ENCODE data around the gene XPC. TPM values are rescaled to one million over a fixed set of nuclear protein-coding genes. Genes with fewer than 3 reads are reported as not detected.

The XPC gene
- total RNA-seq, 2 experiments from 2014 or later: 22.7 to 38.6 TPM

- H3K9me3 ChIP-seq (ENCODE audit: low read length): no peaks in the 10 kb centered on the region
- no peak overlapping the region for H3K4me3 ChIP-seq (ENCODE audit: low read depth, low read length, poor library complexity, severe bottlenecking)
- POLR2A ChIA-PET: interaction anchor here (0.6 kb wide), 1 partner anchor 258 kb away, joined by 5 read pairs; no protein-coding TSS in a partner anchor
- no peak overlapping the region for H3K27ac ChIP-seq (ENCODE audit: low read depth, low read length, poor library complexity, severe bottlenecking)
- intact Hi-C loops (cut with micrococcal nuclease; ENCODE audit: unreplicated experiment): no loop called here
- TF ChIP-seq EZH2phosphoT487 (IDR thresholded peaks at IDR 0.05; ENCODE audit: borderline replicate concordance, low read depth, low read length): no peak
- TF ChIP-seq, protein P1, sequence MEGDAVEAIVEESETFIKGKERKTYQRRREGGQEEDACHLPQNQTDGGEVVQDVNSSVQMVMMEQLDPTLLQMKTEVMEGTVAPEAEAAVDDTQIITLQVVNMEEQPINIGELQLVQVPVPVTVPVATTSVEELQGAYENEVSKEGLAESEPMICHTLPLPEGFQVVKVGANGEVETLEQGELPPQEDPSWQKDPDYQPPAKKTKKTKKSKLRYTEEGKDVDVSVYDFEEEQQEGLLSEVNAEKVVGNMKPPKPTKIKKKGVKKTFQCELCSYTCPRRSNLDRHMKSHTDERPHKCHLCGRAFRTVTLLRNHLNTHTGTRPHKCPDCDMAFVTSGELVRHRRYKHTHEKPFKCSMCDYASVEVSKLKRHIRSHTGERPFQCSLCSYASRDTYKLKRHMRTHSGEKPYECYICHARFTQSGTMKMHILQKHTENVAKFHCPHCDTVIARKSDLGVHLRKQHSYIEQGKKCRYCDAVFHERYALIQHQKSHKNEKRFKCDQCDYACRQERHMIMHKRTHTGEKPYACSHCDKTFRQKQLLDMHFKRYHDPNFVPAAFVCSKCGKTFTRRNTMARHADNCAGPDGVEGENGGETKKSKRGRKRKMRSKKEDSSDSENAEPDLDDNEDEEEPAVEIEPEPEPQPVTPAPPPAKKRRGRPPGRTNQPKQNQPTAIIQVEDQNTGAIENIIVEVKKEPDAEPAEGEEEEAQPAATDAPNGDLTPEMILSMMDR (conservative IDR thresholded peaks at IDR 0.05; ENCODE audit: low read length): no peak
- DNase-seq (ENCODE audit: low spot score): no peak
- H3K4me1 ChIP-seq (ENCODE audit: insufficient read depth, low read length, poor library complexity, severe bottlenecking): no peaks in the 10 kb centered on the region
- no peak overlapping the region for H2AFZ ChIP-seq (ENCODE audit: low read length)
- CTCF ChIA-PET (ENCODE audit: unreplicated experiment): interaction anchor here (0.6 kb wide), 1 partner anchor 231 kb away, joined by 5 read pairs; no protein-coding TSS in a partner anchor
- H3K36me3 ChIP-seq (ENCODE audit: insufficient read depth, low read length): no peaks in the 10 kb centered on the region
- no peaks in the 10 kb centered on the region for H3K9me2 ChIP-seq (ENCODE audit: insufficient read depth, low read length)
- H3K4me2 ChIP-seq (ENCODE audit: low read length): no peak overlapping the region
- BruUV-seq (replicated peaks): no TSS peak
- no peaks in the 10 kb centered on the region for H4K20me1 ChIP-seq (ENCODE audit: insufficient read depth, low read length)
- H3K79me2 ChIP-seq (ENCODE audit: insufficient read depth, low read depth, low read length): no peaks in the 10 kb centered on the region
These were observed 31.9 kb upstream of the XPC start for GRCh38 chr3:14210290-14210688.

DNA sequence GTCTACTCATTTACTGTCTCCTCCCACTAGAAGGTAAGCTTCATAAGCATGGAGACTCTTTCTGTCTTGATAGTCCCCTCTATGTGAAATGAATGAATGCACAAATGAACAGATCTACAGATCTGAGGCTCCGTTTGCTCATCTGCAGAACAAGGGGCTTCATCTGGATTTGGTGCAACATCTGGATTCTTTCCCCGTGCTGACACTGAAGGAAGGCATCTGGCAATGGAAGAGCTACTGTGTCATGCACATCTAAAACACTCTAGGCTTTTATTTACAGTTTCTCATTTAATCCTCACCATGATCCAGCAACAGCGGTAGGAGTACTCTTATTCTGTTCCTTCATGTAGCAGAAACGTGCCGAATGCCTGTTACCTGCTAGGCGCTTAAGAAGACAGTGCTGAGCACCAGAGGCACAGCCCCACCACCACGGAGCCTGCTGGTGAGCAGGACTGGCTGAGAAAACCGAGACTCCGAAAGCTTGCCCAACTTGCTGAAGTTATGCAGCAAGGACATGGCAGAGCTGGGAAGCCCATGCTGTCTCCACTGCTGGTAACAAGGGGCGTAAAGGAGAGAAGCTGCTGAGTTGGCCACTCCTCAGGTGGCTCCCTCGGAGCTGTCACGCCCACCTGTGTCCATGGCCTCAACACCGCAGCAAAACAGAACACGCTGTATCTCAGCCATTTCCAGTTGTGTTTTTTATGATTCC, 31.3 kb upstream of the XPC start:
- H3K4me2 ChIP-seq (ENCODE audit: low read length): no peak overlapping the region
- H3K4me3 ChIP-seq (ENCODE audit: low read depth, low read length, poor library complexity, severe bottlenecking): no peak overlapping the region
- no peak overlapping the region for H2AFZ ChIP-seq (ENCODE audit: low read length)
- BruUV-seq (replicated peaks): no TSS peak
- H3K9me3 ChIP-seq (ENCODE audit: low read length): no peaks in the 10 kb centered on the region
- ChIA-PET CTCF (ENCODE audit: unreplicated experiment) (no interaction called here), POLR2A (no interaction called here)
- intact Hi-C loops (cut with micrococcal nuclease; ENCODE audit: unreplicated experiment): loop anchor here (10.0 kb wide), 1 partner anchor 315 kb away; no protein-coding TSS in a partner anchor
- H3K79me2 ChIP-seq (ENCODE audit: insufficient read depth, low read depth, low read length): no peaks in the 10 kb centered on the region
- no peaks in the 10 kb centered on the region for H3K36me3 ChIP-seq (ENCODE audit: insufficient read depth, low read length)
- no peak for DNase-seq (ENCODE audit: low spot score)
- H3K4me1 ChIP-seq (ENCODE audit: insufficient read depth, low read length, poor library complexity, severe bottlenecking): no peaks in the 10 kb centered on the region
- H3K9me2 ChIP-seq (ENCODE audit: insufficient read depth, low read length): no peaks in the 10 kb centered on the region
- H4K20me1 ChIP-seq (ENCODE audit: insufficient read depth, low read length): no peaks in the 10 kb centered on the region
- TF ChIP-seq EZH2phosphoT487 (IDR thresholded peaks at IDR 0.05; ENCODE audit: borderline replicate concordance, low read depth, low read length): no peak
- TF ChIP-seq, protein P1 (conservative IDR thresholded peaks at IDR 0.05; ENCODE audit: low read length): no peak
- no peak overlapping the region for H3K27ac ChIP-seq (ENCODE audit: low read depth, low read length, poor library complexity, severe bottlenecking)

DNA sequence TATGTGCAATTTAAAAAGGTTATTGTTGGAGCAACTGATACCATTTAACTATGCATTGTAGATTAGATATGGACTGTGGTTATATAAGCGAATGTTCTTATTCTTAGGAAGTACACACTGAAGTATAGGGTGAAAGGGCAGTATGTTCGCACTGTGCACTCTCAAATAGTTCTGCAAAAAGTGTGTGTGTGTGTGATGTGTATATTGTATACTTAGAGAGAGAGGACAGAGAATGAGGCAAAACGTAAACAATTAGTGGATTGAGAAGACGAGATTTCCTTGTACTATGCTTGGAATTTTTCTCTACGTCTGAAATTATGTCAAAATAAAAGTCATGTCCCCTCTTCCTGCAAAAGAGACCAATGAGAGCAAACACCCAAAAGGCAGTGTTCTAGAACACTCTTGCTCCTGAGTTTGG, 30.6 kb upstream of the XPC start:
- Histone ChIP-seq H3K4me3 (ENCODE audit: low read depth, low read length, poor library complexity, severe bottlenecking) (no peak overlapping the region), H4K20me1 (ENCODE audit: insufficient read depth, low read length) (no peaks in the 10 kb centered on the region), H3K9me2 (ENCODE audit: insufficient read depth, low read length) (no peaks in the 10 kb centered on the region), H2AFZ (ENCODE audit: low read length) (no peak overlapping the region), H3K4me2 (ENCODE audit: low read length) (no peak overlapping the region), H3K36me3 (ENCODE audit: insufficient read depth, low read length) (no peaks in the 10 kb centered on the region), H3K9me3 (ENCODE audit: low read length) (no peaks in the 10 kb centered on the region), H3K27ac (ENCODE audit: low read depth, low read length, poor library complexity, severe bottlenecking) (no peak overlapping the region), H3K4me1 (ENCODE audit: insufficient read depth, low read length, poor library complexity, severe bottlenecking) (no peaks in the 10 kb centered on the region), H3K79me2 (ENCODE audit: insufficient read depth, low read depth, low read length) (no peaks in the 10 kb centered on the region)
- intact Hi-C loops (cut with micrococcal nuclease; ENCODE audit: unreplicated experiment): loop anchor here (10.0 kb wide), 1 partner anchor 314 kb away; no protein-coding TSS in a partner anchor
- no TSS peak for BruUV-seq (replicated peaks)
- ChIA-PET CTCF (ENCODE audit: unreplicated experiment) (no interaction called here), POLR2A (no interaction called here)
- no peak for DNase-seq (ENCODE audit: low spot score)
- TF ChIP-seq, protein P1 (conservative IDR thresholded peaks at IDR 0.05; ENCODE audit: low read length): no peak
- no peak for TF ChIP-seq EZH2phosphoT487 (IDR thresholded peaks at IDR 0.05; ENCODE audit: borderline replicate concordance, low read depth, low read length)

Data from OCI-LY7 (cell line).